Uterus (tissue), 2 donors: Measurements from ENCODE around the gene LRRC56.

ENCODE experiments used
- CTCF ChIP-seq, 4 experiments: fragments of 200-600 bp in 2 of 4; fragments of 450-650 bp in 2 of 4; sonication (generic) in 2 of 4; IDR thresholded peaks; one replicate each; pipeline ENCODE4 v1.5.1; 2016 to 2019; ENCODE audit warnings: antibody characterized with exemption in 4 of 4, mild to moderate bottlenecking in 2 of 4, moderate library complexity in 1 of 4
- POLR2A ChIP-seq, 2 donors: fragments of 450-650 bp; IDR thresholded peaks; one replicate each; pipeline ENCODE4 v1.6.1; 2016; ENCODE audit warnings: antibody characterized with exemption in 2 of 2, mild to moderate bottlenecking in 1 of 2, moderate library complexity in 1 of 2

- no peak for TF ChIP-seq CTCF (IDR thresholded peaks at IDR 0.05)
- TF ChIP-seq POLR2A (IDR thresholded peaks at IDR 0.05): no peak
Observed at GRCh38 chr11:574632-575312, 37.4 kb downstream of the LRRC56 start.
